Neural cell (in vitro differentiated cells): ENCODE results near the gene MYBPHL. TPM values are rescaled to one million over a fixed set of nuclear protein-coding genes. Genes with fewer than 3 reads are reported as not detected.

Experiments
- H2AFZ ChIP-seq: fragments of 200-600, 300-800 bp; sonication (generic), shearing (Covaris generic); 2 replicates; pipeline ENCODE4 v1.6.0; 2014; ENCODE audit warnings: low read depth, mild to moderate bottlenecking, antibody characterized with exemption, low read length, moderate library complexity
- H3F3A ChIP-seq: fragments of 200-600 bp; shearing (Covaris generic); 2 replicates; pipeline ENCODE4 v1.6.1; 2016; ENCODE audit warnings: mild to moderate bottlenecking, moderate library complexity, mixed read lengths, antibody characterized with exemption, low read length; ENCODE audit not compliant: insufficient read depth, poor library complexity, severe bottlenecking
- H3K27ac ChIP-seq: fragments of 200-600, 300-800 bp; sonication (generic), shearing (Covaris generic); 2 replicates; pipeline ENCODE4 v1.5.1; 2014; ENCODE audit warnings: mild to moderate bottlenecking, low read length, moderate library complexity
- H3K27me3 ChIP-seq: fragments of 300-800, 200-600 bp; sonication (generic), shearing (Covaris generic); 2 replicates; pipeline ENCODE4 v1.6.0; 2014; ENCODE audit warnings: mild to moderate bottlenecking, low read depth, low read length, moderate library complexity; ENCODE audit not compliant: insufficient read depth
- H3K36me3 ChIP-seq: fragments of 300-800, 200-600 bp; sonication (generic), shearing (Covaris generic); 2 replicates; pipeline ENCODE4 v1.5.1; 2014; ENCODE audit warnings: mild to moderate bottlenecking, antibody characterized with exemption, low read length, moderate library complexity; ENCODE audit not compliant: insufficient read depth
- H3K4me2 ChIP-seq: fragments of 300-800, 200-600 bp; sonication (generic), shearing (Covaris generic); 2 replicates; pipeline ENCODE4 v1.6.0; 2014; ENCODE audit warnings: mild to moderate bottlenecking, low read length
- H3K4me3 ChIP-seq: fragments of 300-800, 200-600 bp; sonication (generic), shearing (Covaris generic); 2 replicates; pipeline ENCODE4 v1.5.1; 2014; ENCODE audit warnings: mild to moderate bottlenecking, low read length, moderate library complexity
- H3K79me2 ChIP-seq: fragments of 200-600 bp; shearing (Covaris generic); replicated peaks from 2 replicates; pipeline ENCODE4 v1.6.0; 2014; ENCODE audit warnings: mild to moderate bottlenecking, low read length, moderate library complexity; ENCODE audit not compliant: insufficient read depth
- H3K9ac ChIP-seq: fragments of 300-800, 200-600 bp; sonication (generic), shearing (Covaris generic); 2 replicates; pipeline ENCODE4 v1.6.1; 2016; ENCODE audit warnings: mild to moderate bottlenecking, low read length, mixed read lengths
- H3K9me2 ChIP-seq: fragments of 200-600 bp; shearing (Covaris generic); 2 replicates; pipeline ENCODE4 v1.6.1; 2016; ENCODE audit warnings: mild to moderate bottlenecking, low read length, mixed read lengths; ENCODE audit not compliant: insufficient read depth
- H3K9me3 ChIP-seq: fragments of 200-600, 300-800 bp; sonication (generic), shearing (Covaris generic); 2 replicates; pipeline ENCODE4 v1.6.1; 2016; ENCODE audit warnings: mild to moderate bottlenecking, mixed run types, low read length, moderate library complexity, mixed read lengths
- H4K20me1 ChIP-seq: fragments of 200-600 bp; shearing (Covaris generic); 2 replicates; pipeline ENCODE4 v1.6.1; 2016; ENCODE audit warnings: mild to moderate bottlenecking, mixed run types; ENCODE audit not compliant: insufficient read depth
- EP300 ChIP-seq: fragments of 450-650 bp; conservative IDR thresholded peaks from 2 replicates; pipeline ENCODE4 v1.6.1; 2014; ENCODE audit warnings: antibody characterized with exemption, mild to moderate bottlenecking, moderate library complexity; ENCODE audit not compliant: poor library complexity, severe bottlenecking
- EZH2 ChIP-seq: fragments of 200-600, 300-800 bp; shearing (Covaris generic), sonication (generic); IDR thresholded peaks from 2 replicates; pipeline ENCODE4 v1.6.1; 2014; ENCODE audit warnings: antibody characterized with exemption, low read length, borderline replicate concordance, mild to moderate bottlenecking; ENCODE audit not compliant: insufficient read depth, poor library complexity, severe bottlenecking
- MXI1 ChIP-seq: fragments of 450-650 bp; conservative IDR thresholded peaks from 2 replicates; pipeline ENCODE4 v1.6.1; 2014; ENCODE audit warnings: antibody characterized with exemption, mild to moderate bottlenecking; ENCODE audit not compliant: poor library complexity, severe bottlenecking
- POLR2AphosphoS5 ChIP-seq: IDR thresholded peaks from 2 replicates; pipeline ENCODE4 v1.6.1; 2012
- RAD21 ChIP-seq: fragments of 450-650 bp; conservative IDR thresholded peaks from 2 replicates; pipeline ENCODE4 v1.6.1; 2014; ENCODE audit warnings: antibody characterized with exemption, mild to moderate bottlenecking, moderate library complexity
- SMC3 ChIP-seq: fragments of 450-650 bp; conservative IDR thresholded peaks from 2 replicates; pipeline ENCODE4 v1.6.1; 2014; ENCODE audit warnings: antibody characterized with exemption, mild to moderate bottlenecking, moderate library complexity; ENCODE audit not compliant: poor library complexity
- TAF1 ChIP-seq: IDR thresholded peaks from 2 replicates; pipeline ENCODE4 v1.6.1; 2012; ENCODE audit warnings: low read depth
- polyA plus RNA-seq: library from polyadenylated mRNA; depleted of rRNA; stranded (reverse); fragments of >200 nt; gene quantifications from 2 replicates; pipeline ENCODE4 v1.2.3, GENCODE V29; 2014
- TF ChIP-seq, protein P1 (sequence below): fragments of 450-650 bp; IDR thresholded peaks from 2 replicates; pipeline ENCODE4 v1.5.1; 2014; ENCODE audit warnings: antibody characterized with exemption, mild to moderate bottlenecking, moderate library complexity; ENCODE audit not compliant: poor library complexity, severe bottlenecking
- TF ChIP-seq, protein P2 (sequence below): IDR thresholded peaks from 2 replicates; pipeline ENCODE4 v1.6.1; 2012; ENCODE audit warnings: borderline replicate concordance

MYBPHL gene
- polyA plus RNA-seq, 1 donor from 2014 or later, result 1.6 TPM

DNA sequence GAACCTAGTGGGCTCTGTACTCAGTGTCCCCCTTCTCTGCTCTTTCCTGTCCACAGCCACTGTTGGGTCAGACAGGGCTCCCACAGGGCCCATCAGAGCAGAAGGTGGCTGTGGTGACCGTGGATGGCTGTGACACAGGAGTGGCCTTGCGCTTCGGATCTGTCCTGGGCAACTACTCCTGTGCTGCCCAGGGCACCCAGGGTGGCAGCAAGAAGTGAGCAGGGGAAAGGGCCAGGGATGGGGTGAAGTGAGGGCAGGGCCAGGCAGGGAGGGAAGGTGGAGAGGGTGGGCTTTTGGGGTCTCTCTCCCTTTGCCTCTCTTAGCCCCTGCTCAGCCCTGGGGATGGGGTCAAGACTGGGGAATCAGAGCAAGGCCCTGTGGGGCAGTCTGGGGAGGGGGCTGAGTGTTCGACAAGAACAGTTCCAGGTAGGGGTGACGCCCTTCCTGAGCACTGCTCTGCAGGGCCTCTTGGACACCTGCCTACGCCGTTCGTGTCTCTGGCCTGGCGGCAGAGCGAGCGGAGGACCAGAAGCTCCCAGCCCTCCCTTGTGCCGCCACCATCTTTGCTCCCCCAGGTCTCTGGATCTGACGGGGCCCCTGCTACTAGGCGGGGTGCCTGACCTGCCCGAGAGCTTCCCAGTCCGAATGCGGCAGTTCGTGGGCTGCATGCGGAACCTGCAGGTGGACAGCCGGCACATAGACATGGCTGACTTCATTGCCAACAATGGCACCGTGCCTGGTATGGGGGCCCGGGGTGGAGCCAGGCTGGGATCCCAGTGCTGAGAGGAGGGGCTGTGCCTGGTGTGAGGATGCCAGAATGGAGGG lies 44.4 kb downstream of the MYBPHL start:
- H3K36me3 ChIP-seq, result peaks cover 8% of the 10 kb centered on the region
- no peaks in the 10 kb centered on the region for H3K9me2 ChIP-seq
- no peak overlapping the region for H3K4me3 ChIP-seq
- no peak overlapping the region for H3K27ac ChIP-seq
- no peak overlapping the region for H3K9ac ChIP-seq
- TF ChIP-seq, protein P1, sequence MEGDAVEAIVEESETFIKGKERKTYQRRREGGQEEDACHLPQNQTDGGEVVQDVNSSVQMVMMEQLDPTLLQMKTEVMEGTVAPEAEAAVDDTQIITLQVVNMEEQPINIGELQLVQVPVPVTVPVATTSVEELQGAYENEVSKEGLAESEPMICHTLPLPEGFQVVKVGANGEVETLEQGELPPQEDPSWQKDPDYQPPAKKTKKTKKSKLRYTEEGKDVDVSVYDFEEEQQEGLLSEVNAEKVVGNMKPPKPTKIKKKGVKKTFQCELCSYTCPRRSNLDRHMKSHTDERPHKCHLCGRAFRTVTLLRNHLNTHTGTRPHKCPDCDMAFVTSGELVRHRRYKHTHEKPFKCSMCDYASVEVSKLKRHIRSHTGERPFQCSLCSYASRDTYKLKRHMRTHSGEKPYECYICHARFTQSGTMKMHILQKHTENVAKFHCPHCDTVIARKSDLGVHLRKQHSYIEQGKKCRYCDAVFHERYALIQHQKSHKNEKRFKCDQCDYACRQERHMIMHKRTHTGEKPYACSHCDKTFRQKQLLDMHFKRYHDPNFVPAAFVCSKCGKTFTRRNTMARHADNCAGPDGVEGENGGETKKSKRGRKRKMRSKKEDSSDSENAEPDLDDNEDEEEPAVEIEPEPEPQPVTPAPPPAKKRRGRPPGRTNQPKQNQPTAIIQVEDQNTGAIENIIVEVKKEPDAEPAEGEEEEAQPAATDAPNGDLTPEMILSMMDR, result no peak
- TF ChIP-seq SMC3, result no peak
- no peak for TF ChIP-seq TAF1
- TF ChIP-seq EZH2, result no peak
- TF ChIP-seq EP300, result no peak
- TF ChIP-seq POLR2AphosphoS5, result no peak
- no peak overlapping the region for H2AFZ ChIP-seq
- no peaks in the 10 kb centered on the region for H3F3A ChIP-seq
- H3K27me3 ChIP-seq, result no peaks in the 10 kb centered on the region
- H3K79me2 ChIP-seq, result no peaks in the 10 kb centered on the region
- H4K20me1 ChIP-seq, result no peaks in the 10 kb centered on the region
- H3K9me3 ChIP-seq, result no peaks in the 10 kb centered on the region
- no peak overlapping the region for H3K4me2 ChIP-seq

DNA sequence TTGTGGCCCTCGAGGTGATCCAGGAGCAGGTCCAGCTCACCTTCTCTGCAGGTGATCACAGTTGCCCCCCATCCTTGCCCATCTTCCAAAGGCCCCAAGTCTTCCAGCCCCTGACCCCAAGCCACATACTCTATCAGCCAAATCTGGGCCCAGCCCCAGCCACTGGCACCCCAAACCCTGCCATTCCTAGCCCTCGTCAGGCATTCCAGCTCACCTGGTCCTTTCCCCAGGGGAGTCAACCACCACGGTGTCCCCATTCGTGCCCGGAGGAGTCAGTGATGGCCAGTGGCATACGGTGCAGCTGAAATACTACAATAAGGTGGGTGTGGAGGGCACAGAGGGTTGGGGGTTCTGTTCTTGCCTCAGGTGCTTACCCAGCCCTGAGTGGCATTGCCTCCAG lies 45.2 kb downstream of the MYBPHL start:
- Histone ChIP-seq H3K27me3 (no peaks in the 10 kb centered on the region), H4K20me1 (no peaks in the 10 kb centered on the region), H3K9ac (no peak overlapping the region), H3K9me3 (no peaks in the 10 kb centered on the region), H3K4me3 (no peak overlapping the region), H3K4me2 (no peak overlapping the region), H3K27ac (no peak overlapping the region), H3F3A (no peaks in the 10 kb centered on the region), H2AFZ (no peak overlapping the region), H3K36me3 (peaks cover 8% of the 10 kb centered on the region), H3K79me2 (no peaks in the 10 kb centered on the region), H3K9me2 (no peaks in the 10 kb centered on the region)
- TF ChIP-seq POLR2AphosphoS5 (no peak), MXI1 (no peak), RAD21 (no peak), SMC3 (no peak), EP300 (no peak), TAF1 (no peak), EZH2 (no peak)
- TF ChIP-seq, protein P2, sequence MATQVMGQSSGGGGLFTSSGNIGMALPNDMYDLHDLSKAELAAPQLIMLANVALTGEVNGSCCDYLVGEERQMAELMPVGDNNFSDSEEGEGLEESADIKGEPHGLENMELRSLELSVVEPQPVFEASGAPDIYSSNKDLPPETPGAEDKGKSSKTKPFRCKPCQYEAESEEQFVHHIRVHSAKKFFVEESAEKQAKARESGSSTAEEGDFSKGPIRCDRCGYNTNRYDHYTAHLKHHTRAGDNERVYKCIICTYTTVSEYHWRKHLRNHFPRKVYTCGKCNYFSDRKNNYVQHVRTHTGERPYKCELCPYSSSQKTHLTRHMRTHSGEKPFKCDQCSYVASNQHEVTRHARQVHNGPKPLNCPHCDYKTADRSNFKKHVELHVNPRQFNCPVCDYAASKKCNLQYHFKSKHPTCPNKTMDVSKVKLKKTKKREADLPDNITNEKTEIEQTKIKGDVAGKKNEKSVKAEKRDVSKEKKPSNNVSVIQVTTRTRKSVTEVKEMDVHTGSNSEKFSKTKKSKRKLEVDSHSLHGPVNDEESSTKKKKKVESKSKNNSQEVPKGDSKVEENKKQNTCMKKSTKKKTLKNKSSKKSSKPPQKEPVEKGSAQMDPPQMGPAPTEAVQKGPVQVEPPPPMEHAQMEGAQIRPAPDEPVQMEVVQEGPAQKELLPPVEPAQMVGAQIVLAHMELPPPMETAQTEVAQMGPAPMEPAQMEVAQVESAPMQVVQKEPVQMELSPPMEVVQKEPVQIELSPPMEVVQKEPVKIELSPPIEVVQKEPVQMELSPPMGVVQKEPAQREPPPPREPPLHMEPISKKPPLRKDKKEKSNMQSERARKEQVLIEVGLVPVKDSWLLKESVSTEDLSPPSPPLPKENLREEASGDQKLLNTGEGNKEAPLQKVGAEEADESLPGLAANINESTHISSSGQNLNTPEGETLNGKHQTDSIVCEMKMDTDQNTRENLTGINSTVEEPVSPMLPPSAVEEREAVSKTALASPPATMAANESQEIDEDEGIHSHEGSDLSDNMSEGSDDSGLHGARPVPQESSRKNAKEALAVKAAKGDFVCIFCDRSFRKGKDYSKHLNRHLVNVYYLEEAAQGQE, result no peak
- TF ChIP-seq, protein P1, result no peak
